ENCODE results near the gene EEF1G.
"Not testable (repeated sequence)": the region's sequence is repeated elsewhere in the genome, so short reads cannot be mapped to it uniquely, and the experiment has no call there.

EEF1G gene

GRCh38 chr11:62621027-62621566 lies 47.4 kb upstream of the EEF1G start:
- Histone ChIP-seq H3K79me2 (ENCODE audit: control insufficient read depth, low read length) (peaks cover 26% of the 10 kb centered on the region), H3K9me2 (replicated peaks; ENCODE audit: control insufficient read depth, low read length) (no peaks in the 10 kb centered on the region), H3K36me3 (ENCODE audit: control insufficient read depth, low read length) (peaks cover 51% of the 10 kb centered on the region), H3K4me3 (ENCODE audit: low read length) (peak overlapping the region; percentile 89), H4K20me1 (ENCODE audit: control insufficient read depth, insufficient read depth, low read depth, low read length) (no peaks in the 10 kb centered on the region), H3K27me3 (ENCODE audit: control insufficient read depth, low read length) (no peaks in the 10 kb centered on the region), H3F3A (ENCODE audit: control insufficient read depth, insufficient read depth) (peaks cover 35% of the 10 kb centered on the region), H3K27ac (ENCODE audit: low read depth, low read length) (peak overlapping the region; percentile 87), H3K4me2 (ENCODE audit: low read length) (peak overlapping the region; percentile 91), H3K4me1 (ENCODE audit: control insufficient read depth, low read length) (peaks cover 17% of the 10 kb centered on the region), H3K9me3 (ENCODE audit: control insufficient read depth, insufficient read depth, low read length) (no peaks in the 10 kb centered on the region)
- no peak for TF ChIP-seq CTCF (IDR thresholded peaks at IDR 0.05; ENCODE audit: low read depth, low read length, poor library complexity, severe bottlenecking)
- TF ChIP-seq EZH2phosphoT487 (IDR thresholded peaks at IDR 0.05; ENCODE audit: borderline replicate concordance, low read length) = no peak

- Histone ChIP-seq H3K36me3 (ENCODE audit: control insufficient read depth, low read length) (peaks cover 45% of the 10 kb centered on the region), H3K79me2 (ENCODE audit: control insufficient read depth, low read length) (peaks cover 28% of the 10 kb centered on the region), H3K4me1 (ENCODE audit: control insufficient read depth, low read length) (peaks cover 19% of the 10 kb centered on the region), H3F3A (ENCODE audit: control insufficient read depth, insufficient read depth) (peaks cover 25% of the 10 kb centered on the region)
- not testable (repeated sequence) for H3K4me3 ChIP-seq (ENCODE audit: low read length); H3K4me2 ChIP-seq (ENCODE audit: low read length); H4K20me1 ChIP-seq (ENCODE audit: control insufficient read depth, insufficient read depth, low read depth, low read length); H3K9me2 ChIP-seq (replicated peaks; ENCODE audit: control insufficient read depth, low read length); H3K9me3 ChIP-seq (ENCODE audit: control insufficient read depth, insufficient read depth, low read length); H3K27ac ChIP-seq (ENCODE audit: low read depth, low read length); H3K27me3 ChIP-seq (ENCODE audit: control insufficient read depth, low read length)
Observed at GRCh38 chr11:62616957-62617356, 43.3 kb upstream of the EEF1G start.

GRCh38 chr11:62615521-62615920 lies 41.8 kb upstream of the EEF1G start:
- no peaks in the 10 kb centered on the region for H3K9me2 ChIP-seq (replicated peaks; ENCODE audit: control insufficient read depth, low read length)
- no peak for TF ChIP-seq CTCF (IDR thresholded peaks at IDR 0.05; ENCODE audit: low read depth, low read length, poor library complexity, severe bottlenecking)
- no peak for TF ChIP-seq EZH2phosphoT487 (IDR thresholded peaks at IDR 0.05; ENCODE audit: borderline replicate concordance, low read length)
- no peak overlapping the region for H3K4me2 ChIP-seq (ENCODE audit: low read length)
- no peak overlapping the region for H3K4me3 ChIP-seq (ENCODE audit: low read length)
- no peaks in the 10 kb centered on the region for H4K20me1 ChIP-seq (ENCODE audit: control insufficient read depth, insufficient read depth, low read depth, low read length)
- peaks cover 32% of the 10 kb centered on the region for H3K79me2 ChIP-seq (ENCODE audit: control insufficient read depth, low read length)
- peaks cover 42% of the 10 kb centered on the region for H3K36me3 ChIP-seq (ENCODE audit: control insufficient read depth, low read length)
- H3F3A ChIP-seq (ENCODE audit: control insufficient read depth, insufficient read depth) = peaks cover 15% of the 10 kb centered on the region
- H3K4me1 ChIP-seq (ENCODE audit: control insufficient read depth, low read length) = peaks cover 24% of the 10 kb centered on the region
- no peak overlapping the region for H3K27ac ChIP-seq (ENCODE audit: low read depth, low read length)
- H3K9me3 ChIP-seq (ENCODE audit: control insufficient read depth, insufficient read depth, low read length) = no peaks in the 10 kb centered on the region
- H3K27me3 ChIP-seq (ENCODE audit: control insufficient read depth, low read length) = no peaks in the 10 kb centered on the region

GRCh38 chr11:62614275-62614674 lies 40.6 kb upstream of the EEF1G start:
- Histone ChIP-seq H3F3A (ENCODE audit: control insufficient read depth, insufficient read depth) (peaks cover 14% of the 10 kb centered on the region), H3K79me2 (ENCODE audit: control insufficient read depth, low read length) (peaks cover 20% of the 10 kb centered on the region), H3K4me2 (ENCODE audit: low read length) (no peak overlapping the region), H3K36me3 (ENCODE audit: control insufficient read depth, low read length) (peaks cover 40% of the 10 kb centered on the region), H3K4me3 (ENCODE audit: low read length) (no peak overlapping the region), H3K27me3 (ENCODE audit: control insufficient read depth, low read length) (no peaks in the 10 kb centered on the region), H3K27ac (ENCODE audit: low read depth, low read length) (no peak overlapping the region), H3K4me1 (ENCODE audit: control insufficient read depth, low read length) (peaks cover 20% of the 10 kb centered on the region), H4K20me1 (ENCODE audit: control insufficient read depth, insufficient read depth, low read depth, low read length) (no peaks in the 10 kb centered on the region), H3K9me2 (replicated peaks; ENCODE audit: control insufficient read depth, low read length) (no peaks in the 10 kb centered on the region), H3K9me3 (ENCODE audit: control insufficient read depth, insufficient read depth, low read length) (no peaks in the 10 kb centered on the region)
- no peak for TF ChIP-seq EZH2phosphoT487 (IDR thresholded peaks at IDR 0.05; ENCODE audit: borderline replicate concordance, low read length)
- no peak for TF ChIP-seq CTCF (IDR thresholded peaks at IDR 0.05; ENCODE audit: low read depth, low read length, poor library complexity, severe bottlenecking)
